H7 (cell line): ENCODE results near the gene BCL2L2. TPM values are rescaled to one million over a fixed set of nuclear protein-coding genes. Genes with fewer than 3 reads are reported as not detected.

ENCODE experiments used
- total RNA-seq: library from RNA; depleted of rRNA; stranded (reverse); fragments of >200 nt; shearing (Covaris generic); gene quantifications from 2 replicates; pipeline ENCODE4 v1.2.3, GENCODE V29; 2014; rRNA removed

Gene BCL2L2
- total RNA-seq, 1 experiment from 2014 or later = 8.8 TPM

Other genes starting within 250 kb of the BCL2L2 start
- gene CDH24, start 249.3 kb upstream of the BCL2L2 start, total RNA-seq = 9.7 and 12.3 TPM in 2 replicates
- gene ACIN1, start 211.7 kb upstream of the BCL2L2 start, total RNA-seq = 83.4 and 89.5 TPM in 2 replicates
- 73.7 and 97.8 TPM in 2 replicates for gene C14orf119, start 211.3 kb upstream of the BCL2L2 start, total RNA-seq
- 0.42 TPM in 1 of 2 replicates, not detected in the other for gene CIROP, start 201.8 kb upstream of the BCL2L2 start, total RNA-seq
- gene CEBPE, start 187.6 kb upstream of the BCL2L2 start, total RNA-seq = 0.44 TPM in 1 of 2 replicates, not detected in the other
- gene SLC7A8, start 123.2 kb upstream of the BCL2L2 start, total RNA-seq = 66.7 and 79.1 TPM in 2 replicates
- gene RNF212B, start 68.9 kb upstream of the BCL2L2 start, total RNA-seq = 0.24 TPM in 1 of 2 replicates, not detected in the other
- gene HOMEZ, start 20.7 kb upstream of the BCL2L2 start, total RNA-seq = 5.9 and 7.8 TPM in 2 replicates
- gene PPP1R3E, start 4.0 kb upstream of the BCL2L2 start, total RNA-seq = 1.0 and 2.0 TPM in 2 replicates
- 143 and 174 TPM in 2 replicates for gene PABPN1, start 14.6 kb downstream of the BCL2L2 start, total RNA-seq
- gene SLC22A17, start 46.1 kb downstream of the BCL2L2 start, total RNA-seq = 32.9 and 37.2 TPM in 2 replicates
- 23.1 and 24.0 TPM in 2 replicates for gene EFS, start 58.3 kb downstream of the BCL2L2 start, total RNA-seq
- gene IL25, start 66.0 kb downstream of the BCL2L2 start, total RNA-seq = 0.31 TPM in 1 of 2 replicates, not detected in the other
- 0.14 TPM in 1 of 2 replicates, not detected in the other for gene CMTM5, start 70.2 kb downstream of the BCL2L2 start, total RNA-seq
- gene MYH6, start 101.4 kb downstream of the BCL2L2 start, total RNA-seq = 0.03 TPM in 1 of 2 replicates, not detected in the other
- gene MYH7, start 128.8 kb downstream of the BCL2L2 start, total RNA-seq = not detected in 2 replicates
- 58.1 and 62.8 TPM in 2 replicates for gene NGDN, start 162.9 kb downstream of the BCL2L2 start, total RNA-seq
- 2.2 and 3.4 TPM in 2 replicates for gene ZFHX2, start 244.9 kb downstream of the BCL2L2 start, total RNA-seq
- gene THTPA, start 249.4 kb downstream of the BCL2L2 start, total RNA-seq = 12.1 and 14.0 TPM in 2 replicates